ENCODE results near the gene SLC26A3.

The SLC26A3 gene

GRCh38 chr7:107815254-107815882 is 12.3 kb upstream of the SLC26A3 start:
- DNase-seq = no peak

- DNase-seq = no peak
These were observed 10.5 kb upstream of the SLC26A3 start for GRCh38 chr7:107813524-107813923.

DNA sequence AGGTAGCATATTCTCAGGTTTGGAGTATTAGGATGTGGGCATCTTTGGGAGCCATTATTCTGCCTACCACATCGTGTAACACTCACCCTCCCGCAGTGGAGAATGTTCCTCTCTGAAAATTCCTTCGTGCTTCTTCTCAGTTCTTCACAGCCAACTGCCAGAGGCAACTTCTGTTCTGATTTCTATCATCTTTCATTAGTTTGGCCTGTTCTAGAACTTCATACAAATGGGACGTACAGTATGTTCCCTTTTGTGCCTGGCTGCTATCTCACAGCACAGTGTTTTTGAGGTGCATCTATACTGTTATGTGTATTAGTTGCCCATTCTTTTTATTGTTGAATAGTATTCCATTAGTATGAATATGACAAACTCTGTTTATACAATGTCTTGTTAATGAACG is 8.9 kb upstream of the SLC26A3 start:
- no peak for DNase-seq

DNA sequence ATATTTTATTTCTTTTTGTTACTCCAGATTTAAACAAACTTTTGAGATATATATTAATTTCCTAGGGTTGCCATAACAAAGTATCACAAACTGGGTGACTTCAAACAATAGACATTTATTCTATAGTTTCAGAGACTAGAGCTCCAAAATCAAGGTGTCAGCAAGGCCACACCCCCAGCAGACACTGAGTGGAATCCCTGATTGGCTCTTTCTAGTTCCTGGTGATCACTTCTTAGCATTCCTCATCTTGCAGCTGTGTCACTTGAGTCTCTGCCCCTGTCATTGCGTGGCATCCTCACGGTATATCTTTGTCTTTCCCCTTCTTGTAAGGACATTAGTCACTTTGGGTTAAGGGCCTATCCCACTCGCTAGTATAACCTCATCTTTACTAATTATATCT is 7.6 kb upstream of the SLC26A3 start:
- no peak for DNase-seq

DNA sequence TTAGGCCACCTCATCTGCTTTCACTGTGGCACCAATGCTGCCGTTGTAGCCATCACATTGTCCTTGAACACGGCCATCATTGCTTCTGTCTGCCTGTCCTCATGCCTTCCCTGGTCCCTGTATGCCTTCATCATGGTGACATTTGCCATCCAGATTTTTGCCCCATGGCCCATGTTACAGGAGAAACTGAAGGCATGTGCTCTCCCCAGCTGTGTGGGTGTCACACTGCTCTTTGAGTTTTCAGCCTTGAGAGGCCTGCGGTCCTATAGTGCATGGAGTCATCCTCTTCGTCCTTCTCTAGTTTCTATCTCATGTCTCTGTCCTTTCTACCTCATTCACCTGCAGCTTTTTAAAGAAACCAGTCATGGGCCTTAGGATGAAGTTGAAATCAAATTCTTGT is 6.2 kb upstream of the SLC26A3 start:
- no peak for DNase-seq

DNA sequence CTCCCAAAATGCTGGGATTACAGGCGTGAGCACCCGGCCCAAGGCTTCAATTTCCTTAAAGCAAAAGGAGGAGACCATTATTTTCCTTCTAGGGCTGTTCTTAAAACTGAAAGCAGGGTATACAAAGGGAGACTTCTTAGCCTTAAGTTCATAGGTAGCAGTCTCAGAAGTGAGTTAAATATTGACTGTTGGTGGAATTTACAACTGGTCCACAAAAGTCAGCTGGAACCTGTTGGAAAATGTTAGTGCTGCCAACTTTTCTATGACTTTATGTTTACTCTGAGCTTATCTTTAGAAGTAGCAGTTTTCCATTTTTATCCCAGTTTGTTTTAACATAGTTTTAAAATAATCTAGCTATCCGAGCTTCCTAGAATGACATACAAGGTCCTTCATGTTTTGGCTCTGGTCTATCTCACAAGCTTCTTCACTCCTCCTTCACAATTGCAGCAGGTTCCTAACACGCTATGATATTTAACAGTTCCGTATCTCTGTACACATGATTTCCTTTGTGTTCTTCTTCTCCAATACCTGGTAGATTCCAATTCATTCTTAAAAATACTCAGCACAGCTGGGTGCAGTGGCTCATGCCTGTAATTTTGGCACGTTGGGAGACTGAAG is 3.3 kb downstream of the SLC26A3 start:
- DNase-seq = no peak

GRCh38 chr7:107792364-107792763 is 10.7 kb downstream of the SLC26A3 start:
- DNase-seq = no peak

- DNase-seq = no peak
These were observed 13.4 kb downstream of the SLC26A3 start for GRCh38 chr7:107789647-107790046.

GRCh38 chr7:107788662-107789061 is 14.4 kb downstream of the SLC26A3 start:
- no peak for DNase-seq

DNA sequence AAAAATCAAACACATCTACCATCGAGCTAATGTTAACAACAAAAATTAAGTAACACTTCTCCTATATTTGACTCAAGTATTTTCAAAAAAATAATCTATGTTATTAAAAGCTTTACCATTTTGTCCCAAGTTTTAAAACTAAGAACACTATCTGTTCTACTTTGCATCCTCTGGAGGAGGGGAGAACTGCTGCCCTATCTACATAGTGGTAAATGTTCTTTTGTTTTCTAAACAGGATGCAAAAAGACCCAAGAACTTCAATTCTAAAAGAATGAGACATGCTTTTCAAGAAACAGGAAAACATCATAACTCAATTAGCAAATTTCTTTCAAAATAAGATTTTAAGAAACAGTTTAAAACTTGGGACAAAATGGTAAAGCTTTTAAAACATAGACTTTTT is 14.8 kb downstream of the SLC26A3 start:
- no peak for DNase-seq

GRCh38 chr7:107785926-107786325 is 17.1 kb downstream of the SLC26A3 start:
- no peak for DNase-seq

DNA sequence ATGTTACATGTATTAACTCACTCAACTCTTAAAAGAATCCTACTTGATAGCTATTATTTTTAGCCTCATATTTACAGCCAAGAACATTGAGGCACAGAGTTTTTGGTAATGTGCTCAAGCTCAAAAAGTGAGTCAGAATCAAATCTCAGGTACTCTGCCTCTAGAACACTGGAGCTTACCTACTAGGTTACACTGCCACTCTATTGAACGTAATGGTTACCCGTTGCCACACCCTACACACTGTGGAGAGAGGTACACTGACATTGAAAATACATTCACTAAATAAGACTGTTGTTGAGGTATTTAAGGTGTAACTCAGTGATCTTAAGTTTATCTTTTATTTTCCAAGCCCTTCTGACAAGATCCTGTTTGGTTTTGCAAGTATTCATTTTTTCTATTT is 17.9 kb downstream of the SLC26A3 start:
- DNase-seq = no peak

DNA sequence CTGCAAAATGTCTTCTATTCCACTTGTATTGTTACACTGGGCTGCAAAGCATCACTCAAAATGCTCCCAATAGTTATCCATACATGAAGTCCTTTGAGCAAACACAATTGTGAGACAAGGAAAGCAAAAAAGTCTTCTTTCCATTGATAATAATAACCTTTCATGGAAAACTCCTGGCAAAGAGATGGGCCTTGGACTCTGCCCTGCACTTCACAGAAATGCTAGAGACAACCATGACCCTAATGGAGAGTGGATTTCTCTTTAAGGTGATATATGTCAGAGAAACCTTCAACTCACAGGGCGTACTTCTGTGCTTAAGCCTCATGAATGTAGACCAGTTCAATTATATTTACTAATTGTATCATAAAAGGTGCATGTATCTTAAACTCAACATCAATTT is 19.4 kb downstream of the SLC26A3 start:
- DNase-seq = no peak

- no peak for DNase-seq
These were observed 20.6 kb downstream of the SLC26A3 start for GRCh38 chr7:107782374-107782773.

DNA sequence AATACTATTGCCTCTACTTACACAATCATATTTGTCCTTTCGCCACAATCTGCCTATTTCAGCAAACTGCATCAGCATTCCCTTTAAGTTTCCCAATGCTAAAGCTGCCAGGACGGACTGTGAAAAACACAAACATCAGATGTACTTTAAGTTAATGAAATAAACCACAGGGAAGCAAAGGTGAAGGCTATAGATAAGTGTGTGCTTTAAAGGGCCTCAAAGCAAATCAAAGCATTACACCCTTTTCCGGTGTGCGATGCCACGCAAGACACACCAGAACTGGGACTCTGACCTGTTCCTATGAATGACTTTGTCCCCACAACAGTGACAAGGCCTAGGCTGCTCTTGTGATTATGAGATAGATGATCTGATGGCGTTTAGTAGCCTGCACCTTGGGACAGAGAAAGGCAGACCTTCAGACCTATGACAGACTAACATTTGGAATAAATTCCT is 23.4 kb downstream of the SLC26A3 start:
- no peak for DNase-seq

DNA sequence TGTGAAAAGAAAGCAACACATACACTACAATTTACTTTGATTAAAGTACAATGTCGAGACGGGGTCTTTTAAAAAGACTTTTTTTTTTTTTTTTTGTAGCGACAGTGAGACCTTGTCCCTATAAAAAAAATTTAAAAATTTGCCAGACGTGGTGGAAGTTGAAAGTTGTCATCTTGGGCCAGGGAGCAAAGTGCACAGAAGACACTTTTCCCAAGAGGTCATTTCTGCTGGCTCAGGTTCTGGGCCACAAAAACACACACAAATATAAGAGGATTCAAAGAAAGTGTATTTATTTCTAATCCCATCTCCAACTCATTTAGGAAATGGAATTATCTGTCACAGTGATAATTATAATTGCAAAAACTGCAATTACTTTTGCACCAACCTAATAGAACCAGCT is 24.7 kb downstream of the SLC26A3 start:
- no peak for DNase-seq

DNA sequence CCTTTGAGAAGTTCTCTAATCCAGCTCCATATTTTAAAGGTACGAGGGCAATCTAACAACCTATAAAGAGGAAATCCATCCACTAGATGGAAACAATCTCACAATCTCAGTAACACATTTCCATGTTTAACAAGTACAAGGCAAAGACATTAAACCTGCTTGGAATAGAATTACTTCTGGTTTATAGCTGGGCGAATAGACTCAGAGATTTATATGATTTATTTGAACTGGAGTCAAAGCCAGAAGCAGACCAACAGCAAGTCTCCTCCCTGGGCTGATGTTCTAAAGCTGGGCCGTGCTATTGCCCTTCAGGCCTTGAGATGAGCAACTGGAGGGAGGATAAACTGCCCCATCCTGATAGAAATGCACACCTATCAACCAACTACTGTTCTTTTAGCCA is 25.3 kb downstream of the SLC26A3 start:
- DNase-seq = no peak

DNA sequence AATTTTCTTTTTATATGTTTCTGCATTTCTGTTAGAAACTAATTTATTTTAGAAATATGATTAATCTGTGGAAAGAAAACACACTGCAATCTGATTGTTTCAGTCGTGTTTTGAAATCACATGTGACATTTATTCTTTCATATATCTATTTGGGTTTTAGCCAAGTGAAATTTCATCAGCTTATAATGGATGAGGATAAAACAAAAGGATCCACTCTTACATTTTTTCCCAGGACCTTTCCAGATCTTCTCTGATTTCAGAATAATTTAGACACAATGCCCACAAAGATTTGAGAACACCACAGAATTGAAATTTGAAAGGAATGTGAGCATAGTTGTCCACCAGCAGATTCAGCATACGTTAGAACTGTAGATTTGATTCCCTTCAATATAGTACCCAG is 30.0 kb downstream of the SLC26A3 start:
- DNase-seq = no peak

- peak; percentile 41 to 87 for DNase-seq
These were observed 34.8 kb downstream of the SLC26A3 start for GRCh38 chr7:107768263-107768662.

DNA sequence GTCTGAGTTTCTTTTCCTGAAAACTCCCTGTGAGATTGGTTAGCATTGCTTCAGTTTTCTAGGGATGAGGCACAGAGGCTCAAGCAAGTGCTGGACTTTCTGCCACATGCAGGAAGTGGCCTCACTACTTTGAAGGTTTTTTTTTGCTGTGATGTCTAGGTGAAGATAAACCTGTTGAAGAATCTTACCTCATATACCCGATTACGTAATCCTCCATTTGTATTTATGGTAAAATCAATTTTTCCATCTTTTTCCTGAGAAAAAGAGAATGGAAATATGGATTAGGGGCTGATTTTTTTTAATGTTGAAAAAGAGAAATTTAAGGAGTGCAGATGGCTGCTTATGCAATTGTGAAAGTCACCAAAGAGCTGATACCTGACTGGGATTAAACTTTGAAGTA is 35.6 kb downstream of the SLC26A3 start:
- no peak for DNase-seq

- DNase-seq = no peak
These were observed 44.4 kb downstream of the SLC26A3 start for GRCh38 chr7:107758667-107759066.

DNA sequence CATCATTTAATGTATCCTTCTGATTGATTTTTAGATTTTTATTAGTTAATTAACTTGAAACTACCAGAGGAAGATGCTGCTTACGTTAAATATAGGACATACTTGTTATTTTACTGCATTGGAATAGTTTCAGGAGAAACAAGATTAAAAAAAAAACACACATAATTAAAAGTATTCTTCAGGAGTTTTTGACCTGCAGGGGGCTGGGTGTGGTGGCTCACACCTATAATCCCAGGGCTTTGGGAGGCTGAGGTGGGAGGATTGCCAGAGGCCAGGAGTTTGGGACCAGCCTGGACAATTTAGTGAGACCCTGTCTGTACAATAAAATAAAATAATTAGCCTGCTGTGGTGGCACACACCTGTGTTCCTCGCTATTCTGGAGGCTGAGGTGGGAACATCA is 48.4 kb downstream of the SLC26A3 start:
- DNase-seq = no peak

DNA sequence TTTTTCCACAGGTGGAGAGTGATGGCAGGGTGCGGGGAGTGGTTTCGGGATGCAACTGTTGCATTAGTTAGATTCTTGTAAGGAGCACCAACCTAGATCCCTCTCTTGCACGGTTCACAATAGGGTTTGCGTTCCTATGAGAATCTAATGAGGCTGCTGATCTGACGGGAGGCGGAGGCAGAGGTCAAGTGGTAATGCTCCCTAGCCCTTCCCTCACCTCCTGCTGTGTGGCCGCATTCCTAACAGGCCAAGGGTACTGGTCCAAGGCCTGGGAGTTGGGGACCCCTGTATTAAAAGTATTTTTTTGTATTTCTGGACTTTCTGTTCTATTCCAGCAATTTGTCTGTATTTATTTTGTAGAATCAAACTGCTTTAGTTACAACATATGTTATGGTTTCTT is 51.9 kb downstream of the SLC26A3 start:
- DNase-seq = no peak

DNA sequence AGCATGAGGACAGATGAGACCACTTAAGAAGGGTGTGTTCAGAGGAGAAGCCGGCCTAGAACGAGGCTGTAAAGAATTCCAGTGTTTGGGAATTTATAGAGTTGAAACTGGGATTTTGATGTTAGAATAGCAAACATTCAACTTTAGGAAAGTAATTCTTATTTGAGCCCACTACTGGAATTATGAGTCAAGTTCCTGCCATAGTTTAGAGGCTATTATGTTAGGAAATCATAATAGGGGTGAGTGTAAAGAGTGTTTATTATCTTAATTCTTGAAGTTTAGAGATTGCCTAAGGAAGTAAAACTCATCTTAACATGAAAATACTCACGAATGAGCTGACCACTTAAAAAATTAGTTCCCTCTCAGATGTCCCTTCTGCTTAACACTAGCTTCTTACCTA is 57.0 kb downstream of the SLC26A3 start:
- DNase-seq = no peak

- peak in 1 of 2 experiments; percentile 37 for DNase-seq
These were observed 58.7 kb downstream of the SLC26A3 start for GRCh38 chr7:107744345-107744750.
